Measurements from ENCODE around the gene ARHGAP40. TPM values are rescaled to one million over a fixed set of nuclear protein-coding genes. Genes with fewer than 3 reads are reported as not detected.

The ARHGAP40 gene
- total and polyA plus RNA-seq, 2 donors (not counting 3 experiments of a cell fraction or from before 2014, with no cell fraction given): 0.18 to 0.20 TPM

- TF ChIP-seq CTCF (IDR thresholded peaks at IDR 0.05; ENCODE audit: extremely low read depth in 1 of 2, insufficient read depth in 1 of 2, low read depth in 1 of 2, low read length in 2 of 2): peak; percentile 89 to 94
- no peak for TF ChIP-seq GATA2 (IDR thresholded peaks at IDR 0.05; ENCODE audit: insufficient read depth, insufficient read length, low read depth, low read length)
- dilution Hi-C loops (cut with MboI; ENCODE audit: extremely low pct_ligation_motif_present, low sequenced_read_pairs): no loop called here
- no TSS peak for BruUV-seq (replicated peaks)
- H3K4me2 ChIP-seq (ENCODE audit: insufficient read depth, low read length): no peak overlapping the region
- H4K20me1 ChIP-seq (replicated peaks; ENCODE audit: control insufficient read depth, extremely low read depth, insufficient read depth, low read length): no peaks in the 10 kb centered on the region
- no peaks in the 10 kb centered on the region for H3K9me3 ChIP-seq (replicated peaks; ENCODE audit: control insufficient read depth, insufficient read depth, low read length)
- H3K36me3 ChIP-seq (ENCODE audit: control insufficient read depth in 2 of 2, extremely low read depth in 1 of 2, insufficient read depth in 2 of 2, low read length in 2 of 2): no peaks in the 10 kb centered on the region
- DNase-seq (ENCODE audit: low read depth, low spot score): peak; percentile 47
- no peak overlapping the region for H3K4me3 ChIP-seq (replicated peaks in 1 of 3; ENCODE audit: insufficient read depth in 1 of 3, low read depth in 1 of 3, low read length in 3 of 3)
- FAIRE-seq: peak; percentile 96
- intact Hi-C loops (cut with micrococcal nuclease): loop anchor here (1.0 kb wide), 1 partner anchor 415 kb away; no protein-coding TSS in a partner anchor
- no peaks in the 10 kb centered on the region for H3K79me2 ChIP-seq (ENCODE audit: control insufficient read depth, insufficient read depth, low read length)
- no peak overlapping the region for H3K27ac ChIP-seq (ENCODE audit: insufficient read depth, low read depth, low read length)
- H3K9ac ChIP-seq (replicated peaks; ENCODE audit: extremely low read depth, insufficient read depth, low read length): no peak overlapping the region
- H3K4me1 ChIP-seq (ENCODE audit: control insufficient read depth, extremely low read depth, insufficient read depth, low read length): no peaks in the 10 kb centered on the region
- H3K9me1 ChIP-seq (replicated peaks; ENCODE audit: control insufficient read depth, extremely low read depth, insufficient read depth, low read length): no peaks in the 10 kb centered on the region
- ChIA-PET POLR2A (no interaction called here), CTCF (interaction anchor here (0.6 to 2.1 kb wide), 11 partner anchors 9 to 250 kb away, joined by 3 to 12 read pairs (median 4); no protein-coding TSS in a partner anchor)
- H2AFZ ChIP-seq (ENCODE audit: low read depth, low read length): no peak overlapping the region
- peaks cover 0 to 2% of the 10 kb centered on the region in 2 experiments for H3K27me3 ChIP-seq (ENCODE audit: control insufficient read depth in 2 of 2, insufficient read depth in 2 of 2, low read length in 2 of 2)
Observed at GRCh38 chr20:38633577-38634093, 32.0 kb downstream of the ARHGAP40 start.

- Histone ChIP-seq H3K4me2 (ENCODE audit: insufficient read depth, low read length) (no peak overlapping the region), H3K27ac (ENCODE audit: insufficient read depth, low read depth, low read length) (no peak overlapping the region), H4K20me1 (replicated peaks; ENCODE audit: control insufficient read depth, extremely low read depth, insufficient read depth, low read length) (no peaks in the 10 kb centered on the region), H2AFZ (ENCODE audit: low read depth, low read length) (no peak overlapping the region), H3K36me3 (ENCODE audit: control insufficient read depth in 2 of 2, extremely low read depth in 1 of 2, insufficient read depth in 2 of 2, low read length in 2 of 2) (no peaks in the 10 kb centered on the region), H3K27me3 (ENCODE audit: control insufficient read depth in 2 of 2, insufficient read depth in 2 of 2, low read length in 2 of 2) (peaks cover 0 to 6% of the 10 kb centered on the region in 2 experiments), H3K9me3 (replicated peaks; ENCODE audit: control insufficient read depth, insufficient read depth, low read length) (no peaks in the 10 kb centered on the region), H3K9ac (replicated peaks; ENCODE audit: extremely low read depth, insufficient read depth, low read length) (no peak overlapping the region), H3K4me3 (replicated peaks in 1 of 3; ENCODE audit: insufficient read depth in 1 of 3, low read depth in 1 of 3, low read length in 3 of 3) (no peak overlapping the region), H3K9me1 (replicated peaks; ENCODE audit: control insufficient read depth, extremely low read depth, insufficient read depth, low read length) (no peaks in the 10 kb centered on the region), H3K4me1 (ENCODE audit: control insufficient read depth, extremely low read depth, insufficient read depth, low read length) (no peaks in the 10 kb centered on the region), H3K79me2 (ENCODE audit: control insufficient read depth, insufficient read depth, low read length) (no peaks in the 10 kb centered on the region)
- ChIA-PET POLR2A (no interaction called here), CTCF (interaction anchor here (1.0 kb wide), 1 partner anchor 10 kb away, joined by 4 read pairs; no protein-coding TSS in a partner anchor)
- FAIRE-seq: no peak
- no peak for TF ChIP-seq CTCF (IDR thresholded peaks at IDR 0.05; ENCODE audit: extremely low read depth in 1 of 2, insufficient read depth in 1 of 2, low read depth in 1 of 2, low read length in 2 of 2)
- no peak for TF ChIP-seq POLR2AphosphoS5 (IDR thresholded peaks at IDR 0.05; ENCODE audit: insufficient read depth, low read depth, low read length)
- TF ChIP-seq POLR2A (IDR thresholded peaks at IDR 0.05; ENCODE audit: low read depth, low read length): no peak
- no peak for TF ChIP-seq MYC (IDR thresholded peaks at IDR 0.05; ENCODE audit: low read depth, low read length)
- TF ChIP-seq GATA2 (IDR thresholded peaks at IDR 0.05; ENCODE audit: insufficient read depth, insufficient read length, low read depth, low read length): no peak
- TF ChIP-seq EZH2 (IDR thresholded peaks at IDR 0.05; ENCODE audit: borderline replicate concordance, low read depth, low read length, severe bottlenecking): no peak
- TF ChIP-seq FOS (IDR thresholded peaks at IDR 0.05; ENCODE audit: borderline replicate concordance, insufficient read depth, low read length): no peak
- no peak for TF ChIP-seq JUN (IDR thresholded peaks at IDR 0.05; ENCODE audit: borderline replicate concordance, insufficient read depth, insufficient read length, low read depth)
- no peak for TF ChIP-seq MAX (IDR thresholded peaks at IDR 0.05; ENCODE audit: insufficient read depth, insufficient read length)
- no TSS peak for BruUV-seq (replicated peaks)
- intact Hi-C loops (cut with micrococcal nuclease): no loop called here
- DNase-seq (ENCODE audit: low read depth, low spot score): no peak
- dilution Hi-C loops (cut with MboI; ENCODE audit: extremely low pct_ligation_motif_present, low sequenced_read_pairs): no loop called here
Observed at GRCh38 chr20:38635721-38636288, 34.2 kb downstream of the ARHGAP40 start.

All from endothelial cell of umbilical vein (primary cell).